ENCODE results near the gene AK4.

Gene AK4

DNA sequence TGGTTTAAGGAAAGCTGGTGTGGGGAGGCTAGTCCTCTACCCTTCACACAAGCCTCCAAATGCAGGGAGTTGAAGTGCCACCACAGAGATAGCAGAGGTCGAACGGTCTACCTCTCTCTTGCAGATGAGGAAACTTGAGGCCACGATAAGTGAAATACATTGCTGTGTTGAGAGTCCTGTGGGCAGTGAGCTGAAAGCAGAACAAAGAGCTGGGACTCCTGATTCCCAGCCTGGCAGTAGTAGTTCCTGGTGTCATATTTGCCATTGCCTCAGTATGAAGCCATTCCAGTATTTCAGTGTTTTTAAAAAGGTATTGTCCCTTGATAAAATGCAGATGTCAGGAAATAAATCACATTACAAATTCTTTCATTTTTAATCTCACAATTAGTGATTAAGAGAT, 28.6 kb downstream of the AK4 start:
- DNase-seq: no peak

DNA sequence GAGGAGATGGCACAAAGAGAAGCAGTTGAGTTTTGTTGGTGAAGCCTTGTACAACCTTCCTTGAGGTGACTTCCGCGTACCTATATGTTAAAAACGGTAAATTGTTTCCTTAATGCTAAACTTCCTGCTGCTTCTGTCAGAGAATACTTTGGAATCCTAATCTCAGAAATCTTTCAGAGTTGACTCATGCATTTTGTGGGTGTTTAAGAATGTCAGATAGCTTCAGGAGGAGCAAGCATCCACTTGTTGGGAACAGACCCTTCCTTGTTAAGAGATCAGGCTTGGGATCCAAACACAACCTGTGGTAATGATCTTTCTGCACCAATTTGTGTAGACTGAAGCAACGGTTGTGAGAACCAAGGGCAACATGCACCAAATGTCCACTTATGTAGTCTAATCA, 29.5 kb downstream of the AK4 start:
- DNase-seq: no peak

DNA sequence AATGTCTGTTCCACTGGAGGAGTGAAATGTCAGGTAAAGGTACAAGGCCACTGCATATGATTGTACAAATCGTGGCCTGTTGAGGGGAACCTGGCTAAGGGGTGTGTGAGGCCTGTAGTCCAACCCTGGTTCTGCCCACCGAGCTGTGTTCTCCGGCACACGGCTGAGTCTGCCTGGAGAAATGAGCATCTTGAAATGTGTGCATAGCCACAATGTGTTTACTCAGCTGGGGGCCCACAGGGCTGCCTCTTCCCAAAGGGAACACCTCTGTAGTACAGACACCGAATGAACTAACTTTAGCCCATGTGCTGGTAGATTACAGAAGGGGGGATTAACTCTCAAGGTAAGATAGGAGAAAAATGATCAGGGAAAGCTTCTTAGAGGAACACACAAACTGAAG, 30.2 kb downstream of the AK4 start:
- no peak for DNase-seq

DNA sequence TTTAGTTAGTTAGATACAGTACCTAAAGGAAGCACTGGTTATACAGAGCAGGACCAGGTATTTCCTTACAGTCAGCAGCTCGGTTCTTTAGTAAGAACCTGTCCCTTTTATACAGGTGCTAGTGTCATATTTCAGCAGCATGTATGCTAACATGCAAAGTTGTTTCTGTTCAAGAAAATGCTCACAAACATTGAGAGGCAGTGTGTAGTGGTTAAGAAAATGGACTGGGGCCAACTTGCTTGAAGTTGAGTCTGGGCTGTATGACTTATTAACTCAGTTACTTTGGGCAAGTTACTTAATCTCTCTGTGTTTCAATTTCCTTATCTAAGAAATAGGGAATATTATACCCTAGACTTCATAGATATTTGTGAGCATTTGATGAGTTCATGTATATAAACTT, 31.1 kb downstream of the AK4 start:
- no peak for DNase-seq

DNA sequence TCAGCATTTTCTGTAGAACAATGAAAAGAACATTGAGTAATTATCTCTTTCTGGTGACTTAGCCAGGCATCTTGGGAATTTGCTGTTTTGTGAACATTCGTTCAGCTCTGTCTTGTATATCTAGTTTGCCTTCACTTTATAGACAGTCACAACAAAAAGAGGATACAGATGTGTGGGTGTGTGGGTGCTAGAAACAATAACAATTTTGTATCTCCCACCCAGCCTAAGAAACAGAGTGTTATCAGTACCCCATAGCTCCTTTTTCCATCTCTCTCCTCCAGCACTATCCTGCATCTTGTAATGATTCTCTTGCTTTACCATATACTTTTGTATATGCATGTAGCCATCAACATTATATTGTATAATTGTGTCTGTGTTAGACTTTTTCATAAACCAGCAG, 33.0 kb downstream of the AK4 start:
- no peak for DNase-seq

DNA sequence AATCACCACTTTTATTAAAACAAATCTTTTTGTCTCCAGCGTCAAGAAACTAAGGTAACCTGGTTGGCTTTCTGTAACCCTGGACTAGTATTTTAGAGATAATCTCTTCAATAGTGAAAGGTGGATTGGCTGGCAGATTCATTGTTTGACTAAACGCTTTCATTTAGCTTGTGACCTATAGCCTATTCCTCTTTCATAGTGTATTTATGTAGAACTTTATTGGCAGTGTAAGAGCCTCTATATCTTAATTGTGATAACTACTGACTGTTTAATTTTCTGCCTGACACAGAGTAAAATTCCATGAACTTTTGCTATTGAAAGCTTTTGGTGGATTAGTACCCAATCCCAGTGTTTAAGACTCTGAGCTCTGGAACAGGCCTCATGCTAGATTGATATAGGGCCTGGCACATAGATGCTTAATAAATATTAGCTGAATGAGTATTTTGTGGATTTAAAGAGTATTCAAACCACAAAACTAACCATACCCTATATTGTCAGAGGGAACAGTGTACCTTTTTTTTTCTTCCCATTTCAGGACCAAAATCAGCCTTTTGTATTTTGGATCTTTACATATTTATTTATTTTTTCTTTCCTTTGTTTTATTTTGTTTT, 34.8 kb downstream of the AK4 start:
- DNase-seq: no peak

DNA sequence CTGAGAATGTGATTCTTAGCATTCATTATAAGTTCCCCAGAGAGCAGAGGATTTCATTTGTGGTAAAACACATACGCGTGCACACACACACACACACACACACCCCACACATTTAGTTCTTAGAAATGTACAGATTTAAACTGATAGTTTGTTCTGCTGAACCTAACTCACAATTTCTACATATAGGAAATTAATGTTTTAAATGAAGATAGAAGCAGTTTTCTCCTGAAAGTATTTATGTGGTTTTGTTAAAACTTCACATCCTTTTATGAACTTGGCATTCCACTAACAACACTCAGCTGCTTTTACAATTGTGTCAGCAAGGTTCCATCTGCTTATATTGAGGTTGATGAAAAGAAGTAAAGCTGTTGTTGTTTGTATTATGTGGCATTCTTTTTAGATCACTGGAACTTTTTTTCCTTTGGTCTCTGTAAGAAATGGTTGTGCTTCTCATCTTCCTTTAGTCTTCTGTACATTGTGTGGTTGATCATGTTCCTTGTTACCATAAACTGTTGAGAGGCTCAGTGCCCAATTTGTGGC, 41.6 kb downstream of the AK4 start:
- DNase-seq: no peak

DNA sequence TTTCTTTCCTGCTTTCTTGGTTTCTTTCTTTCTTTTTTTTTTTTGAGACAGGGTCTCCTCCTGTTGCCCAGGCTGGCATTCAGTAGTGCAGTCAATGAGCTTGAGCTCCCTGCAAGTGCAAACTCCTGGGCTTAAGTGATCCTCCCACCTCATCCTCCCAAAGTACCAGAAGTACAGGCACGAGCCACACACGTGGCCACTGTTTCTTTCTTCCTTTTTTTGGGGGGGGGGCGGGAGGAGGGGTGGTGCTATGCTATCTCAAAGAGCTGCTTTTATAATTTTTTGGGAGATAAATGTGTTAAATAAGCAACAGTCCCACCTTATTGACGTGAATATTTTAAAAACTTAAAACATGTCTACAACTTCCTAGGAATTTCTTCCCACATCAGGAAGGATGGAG, 42.2 kb downstream of the AK4 start:
- no peak for DNase-seq

DNA sequence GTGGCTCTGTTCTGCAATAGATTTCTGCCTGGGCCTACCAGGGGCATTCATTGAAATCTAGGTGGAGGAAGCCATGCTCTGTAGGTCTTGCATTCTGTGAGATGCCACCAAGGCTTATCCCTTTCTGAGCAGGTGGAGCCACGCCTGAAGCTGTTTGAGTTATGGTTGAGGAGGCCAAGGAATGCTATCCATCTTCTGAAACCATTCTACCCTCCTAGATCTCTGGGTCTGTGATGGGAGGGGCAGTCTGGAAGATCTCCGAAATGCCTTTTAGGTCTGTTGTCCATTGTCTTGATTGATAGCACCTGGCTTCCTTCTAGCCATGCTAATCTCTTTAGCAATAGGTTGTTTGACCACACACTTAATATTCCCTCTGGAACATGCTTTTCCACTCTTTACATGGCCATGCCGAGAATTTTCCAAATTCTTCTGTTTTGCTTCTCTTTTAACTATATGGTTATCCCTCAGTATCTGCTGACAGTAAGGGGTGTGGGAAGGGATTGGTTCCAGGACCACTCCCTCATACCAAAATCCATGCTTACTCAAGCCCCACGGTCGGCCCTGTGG, 45.2 kb downstream of the AK4 start:
- DNase-seq: no peak

DNA sequence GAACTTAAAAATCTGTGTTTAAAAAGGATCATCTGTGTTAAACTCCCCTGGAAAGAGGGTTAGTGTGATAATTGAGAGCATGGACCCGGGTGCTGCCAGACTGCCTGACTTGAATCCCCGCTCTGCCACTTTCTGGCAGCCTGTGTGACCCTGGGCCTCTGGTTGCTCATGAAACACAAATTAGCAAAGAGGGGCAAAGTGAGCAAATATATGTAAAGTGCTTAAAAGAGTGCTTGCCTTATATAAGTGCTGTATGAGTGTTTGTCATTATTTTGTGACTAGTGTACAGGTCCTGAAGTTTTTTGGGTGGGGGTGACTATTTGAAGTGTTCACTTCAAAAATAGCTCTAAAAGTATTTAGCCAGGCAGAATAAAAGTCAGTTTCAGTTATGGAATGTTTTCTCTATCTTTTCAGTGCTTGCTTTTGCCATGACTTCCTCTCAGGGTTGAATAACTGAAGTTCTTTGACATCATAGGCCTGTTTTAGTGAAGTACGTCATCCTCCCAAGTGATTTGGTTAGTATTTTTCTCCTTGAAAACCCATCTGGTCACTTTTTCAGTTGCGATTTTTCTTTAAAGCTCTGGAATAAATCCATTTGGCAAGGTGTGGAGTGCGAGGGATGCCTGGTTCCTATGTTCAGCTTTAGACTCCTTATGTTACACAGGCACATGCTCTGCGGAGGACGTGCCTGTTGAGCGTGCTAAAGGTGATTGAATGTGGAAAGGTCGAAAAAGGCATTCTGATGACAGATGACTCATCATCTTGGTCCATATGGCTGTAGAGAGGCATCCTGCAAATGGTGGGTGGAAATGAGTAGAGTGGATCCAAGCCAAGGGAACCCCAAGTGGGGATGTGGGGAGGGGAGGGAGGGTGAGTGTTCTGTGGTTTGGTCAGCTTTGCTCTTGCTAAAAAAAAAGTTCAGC, 47.8 kb downstream of the AK4 start:
- no peak for DNase-seq

DNA sequence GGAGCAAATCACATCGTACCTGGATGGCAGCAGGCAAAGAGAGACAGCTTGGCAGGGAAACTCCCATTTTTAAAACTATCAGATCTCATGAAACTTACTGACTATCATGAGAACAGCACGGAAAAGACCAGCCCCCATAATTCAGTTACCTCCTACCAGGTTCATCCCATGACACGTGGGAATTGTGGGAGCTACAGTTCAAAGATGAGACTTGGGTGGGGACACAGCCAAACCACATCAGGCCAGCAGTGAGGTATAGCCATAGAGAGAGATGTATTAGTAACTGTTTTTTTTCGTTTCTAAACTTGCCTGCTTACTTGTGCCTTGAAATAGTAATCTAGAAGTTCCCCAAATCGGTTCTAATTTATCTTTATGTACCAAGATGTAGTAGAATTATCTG, 48.9 kb downstream of the AK4 start:
- no peak for DNase-seq

DNA sequence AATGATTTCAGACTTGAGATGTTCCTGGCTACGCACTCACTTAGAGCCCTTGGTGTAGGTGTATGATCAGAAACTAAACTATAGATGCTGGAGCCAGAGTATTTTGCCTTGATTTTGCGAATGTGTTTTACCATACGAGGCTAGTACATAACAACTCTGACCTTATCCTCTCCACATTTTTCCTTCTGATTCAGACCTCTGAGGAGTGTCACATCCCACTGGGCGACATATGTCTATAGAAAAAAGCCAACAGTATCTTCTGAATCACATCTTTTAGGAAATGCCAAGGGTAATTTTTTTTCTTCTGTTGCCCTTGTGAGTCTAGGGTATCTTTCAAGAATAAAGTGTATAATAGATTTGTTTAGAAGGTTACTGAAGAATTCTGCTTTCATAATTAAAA, 49.6 kb downstream of the AK4 start:
- no peak for DNase-seq

DNA sequence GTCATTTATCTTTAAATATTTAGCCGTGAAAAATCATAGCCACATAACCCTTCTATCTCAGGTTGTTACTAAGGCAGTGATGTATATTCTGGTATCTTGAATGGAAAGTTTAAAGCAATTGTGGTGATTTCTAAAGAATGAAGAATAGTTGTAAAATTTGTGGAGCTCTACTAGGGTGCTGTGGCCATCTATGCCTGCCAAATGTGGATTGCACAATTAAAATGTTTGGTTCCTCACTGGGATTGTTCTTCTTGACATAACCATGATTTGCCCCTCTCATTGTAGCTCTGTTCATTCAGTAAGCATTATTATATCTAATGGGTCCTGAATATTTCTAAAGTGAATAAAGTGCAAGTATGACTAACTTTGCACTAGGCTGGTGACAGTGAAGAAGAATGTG, 50.1 kb downstream of the AK4 start:
- DNase-seq: no peak

DNA sequence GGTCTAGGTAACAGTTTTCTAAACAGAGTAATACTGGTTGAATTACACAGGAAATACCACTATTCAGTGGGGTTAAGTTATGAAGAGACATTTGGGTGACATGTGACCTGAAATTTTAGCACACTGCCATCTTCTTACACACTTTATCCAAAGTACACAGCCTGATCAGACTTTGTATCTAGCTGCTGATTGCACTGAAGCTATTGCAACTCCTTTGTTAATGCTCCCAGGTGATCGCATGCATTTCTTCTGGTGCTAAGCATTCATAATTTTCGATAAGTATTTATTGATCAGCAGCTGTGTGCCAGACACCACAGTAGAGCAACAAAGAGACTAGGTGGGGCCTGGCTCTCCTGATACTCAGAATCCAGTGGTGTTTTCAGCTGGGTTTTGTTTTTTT, 52.4 kb downstream of the AK4 start:
- no peak for DNase-seq

DNA sequence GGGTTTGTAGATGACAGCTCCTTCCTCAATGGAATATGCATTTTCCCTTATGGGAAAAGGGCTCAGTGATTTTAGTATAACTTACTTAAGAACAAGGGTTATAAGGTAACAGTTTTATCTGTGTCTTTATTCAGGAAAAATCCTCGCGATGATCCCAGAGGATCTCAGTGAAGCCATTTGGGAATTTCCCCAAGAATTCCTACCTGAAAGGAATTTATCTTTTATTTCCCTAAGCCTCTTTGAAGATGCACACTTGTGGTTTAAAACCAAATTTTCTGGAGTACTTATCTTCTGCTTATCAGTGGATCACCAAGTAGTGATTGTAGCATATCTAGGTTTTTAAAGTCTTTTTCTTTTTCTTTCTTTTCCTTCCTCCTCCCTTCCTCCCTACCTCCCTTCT, 58.8 kb downstream of the AK4 start:
- DNase-seq: no peak

DNA sequence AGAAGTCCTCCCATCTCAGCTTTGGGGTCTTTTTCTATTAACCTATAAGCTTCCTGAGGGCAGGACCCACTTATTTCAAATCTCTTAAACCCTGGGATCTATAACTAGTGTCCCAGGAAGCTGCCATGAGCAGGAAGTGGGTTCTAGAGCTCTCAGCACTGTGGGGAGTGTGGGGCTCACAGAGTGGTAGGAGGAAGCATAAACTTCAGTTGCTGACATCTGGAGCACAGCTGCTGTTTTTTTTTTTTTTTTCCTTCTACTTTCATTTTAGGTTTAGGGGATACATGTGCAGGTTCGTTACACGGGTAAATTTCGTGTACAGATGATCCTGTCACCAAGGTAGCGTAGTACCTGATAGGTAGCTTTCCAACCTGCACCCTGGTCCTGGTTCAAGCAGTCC, 59.3 kb downstream of the AK4 start:
- no peak for DNase-seq

DNA sequence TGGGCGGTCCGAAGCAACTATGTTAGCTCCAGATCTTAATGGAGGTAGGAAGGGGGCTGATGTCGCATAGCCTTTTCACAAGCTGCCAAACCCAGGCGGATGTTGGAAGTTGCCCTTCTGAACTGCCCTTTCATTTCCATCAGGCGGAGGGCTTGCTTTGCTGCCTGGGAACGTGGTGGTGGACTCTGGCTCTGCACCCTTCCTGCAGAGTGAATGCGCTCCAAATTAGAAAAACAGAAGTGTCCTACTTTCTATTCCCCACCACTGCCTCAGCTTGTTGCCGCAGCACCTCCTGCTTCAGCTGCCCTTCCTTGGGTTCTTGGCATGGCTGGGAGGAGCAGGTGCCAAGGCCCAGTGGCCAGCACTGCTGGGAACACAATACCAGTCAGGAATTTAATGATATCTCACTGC, 60.6 kb downstream of the AK4 start:
- DNase-seq: no peak

DNA sequence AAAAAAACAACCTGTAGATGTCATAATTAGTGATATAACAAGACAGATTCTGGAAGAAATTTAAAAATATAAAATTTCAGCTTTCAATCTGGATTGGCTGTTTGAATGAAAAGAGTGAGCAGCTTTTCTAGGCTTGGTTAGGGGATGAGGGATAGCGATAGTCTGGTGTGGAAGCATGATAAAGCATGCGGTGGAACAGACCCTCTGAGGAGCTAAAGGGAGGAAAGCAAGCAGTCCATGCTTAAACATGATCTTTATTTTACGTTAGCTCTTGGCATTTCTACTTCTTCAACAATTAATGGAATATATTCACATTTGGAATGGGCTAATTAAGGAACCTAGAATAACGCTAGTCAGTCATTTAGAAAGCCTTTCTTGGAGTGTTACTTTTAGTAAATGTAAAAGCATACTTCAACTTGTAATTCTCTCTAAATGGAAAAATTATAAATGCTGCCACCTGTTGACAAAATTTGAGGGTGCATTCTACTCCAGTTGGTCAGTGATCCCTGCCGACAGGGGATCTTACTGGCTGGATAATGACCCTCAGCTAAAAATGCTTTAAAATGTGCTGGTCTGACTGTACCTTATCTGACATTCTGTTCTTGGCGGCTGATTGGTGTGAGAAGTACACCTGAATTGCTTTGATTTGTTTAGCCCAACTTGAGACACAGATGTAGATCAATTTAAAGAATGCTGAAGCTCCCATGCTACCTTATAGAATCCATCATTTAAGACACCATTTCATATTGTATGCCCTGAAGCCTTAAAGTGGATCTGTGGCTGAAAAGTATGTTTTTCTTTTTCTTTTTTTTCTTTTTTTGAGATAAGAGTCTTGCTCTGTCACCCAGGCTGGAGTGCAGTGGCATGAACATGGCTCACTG, 61.2 kb downstream of the AK4 start:
- no peak for DNase-seq

DNA sequence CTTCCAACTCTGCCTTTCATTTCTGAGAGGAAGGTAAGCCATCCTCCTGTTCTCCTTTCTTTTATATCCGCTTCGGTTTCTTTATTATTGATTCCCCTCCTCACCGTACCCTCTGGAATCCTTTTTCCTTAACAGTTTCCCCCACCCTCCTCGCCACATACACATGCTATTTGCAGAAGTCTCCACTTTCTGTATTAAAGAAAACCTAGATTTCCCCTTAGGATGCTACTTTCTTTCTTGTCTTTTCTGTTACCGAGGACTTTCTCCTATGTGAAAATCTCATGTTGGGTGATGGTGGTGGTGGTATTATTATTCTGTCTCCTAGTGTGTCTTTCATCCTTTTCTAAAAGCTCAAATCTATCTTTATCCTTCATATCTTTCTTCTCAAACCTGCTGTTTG, 62.3 kb downstream of the AK4 start:
- no peak for DNase-seq

DNA sequence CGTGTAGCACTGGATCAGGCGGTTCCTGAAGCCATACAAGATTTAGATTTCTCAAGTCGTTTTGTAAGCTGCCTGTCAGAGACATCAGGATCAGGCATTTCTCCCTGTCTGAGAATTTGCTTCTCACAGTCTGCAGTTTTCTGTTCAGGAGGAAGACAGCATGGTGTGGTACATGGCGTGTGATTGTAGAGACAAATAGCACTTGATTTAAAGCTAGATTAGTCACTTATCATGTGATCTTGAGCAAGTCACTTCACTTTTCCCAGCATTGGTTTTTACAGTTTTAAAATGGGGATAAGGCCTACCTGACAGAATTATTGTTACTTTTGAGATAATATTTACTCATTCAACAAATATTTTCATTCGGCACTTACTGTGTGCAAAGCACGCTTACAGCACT, 63.3 kb downstream of the AK4 start:
- DNase-seq: no peak

DNA sequence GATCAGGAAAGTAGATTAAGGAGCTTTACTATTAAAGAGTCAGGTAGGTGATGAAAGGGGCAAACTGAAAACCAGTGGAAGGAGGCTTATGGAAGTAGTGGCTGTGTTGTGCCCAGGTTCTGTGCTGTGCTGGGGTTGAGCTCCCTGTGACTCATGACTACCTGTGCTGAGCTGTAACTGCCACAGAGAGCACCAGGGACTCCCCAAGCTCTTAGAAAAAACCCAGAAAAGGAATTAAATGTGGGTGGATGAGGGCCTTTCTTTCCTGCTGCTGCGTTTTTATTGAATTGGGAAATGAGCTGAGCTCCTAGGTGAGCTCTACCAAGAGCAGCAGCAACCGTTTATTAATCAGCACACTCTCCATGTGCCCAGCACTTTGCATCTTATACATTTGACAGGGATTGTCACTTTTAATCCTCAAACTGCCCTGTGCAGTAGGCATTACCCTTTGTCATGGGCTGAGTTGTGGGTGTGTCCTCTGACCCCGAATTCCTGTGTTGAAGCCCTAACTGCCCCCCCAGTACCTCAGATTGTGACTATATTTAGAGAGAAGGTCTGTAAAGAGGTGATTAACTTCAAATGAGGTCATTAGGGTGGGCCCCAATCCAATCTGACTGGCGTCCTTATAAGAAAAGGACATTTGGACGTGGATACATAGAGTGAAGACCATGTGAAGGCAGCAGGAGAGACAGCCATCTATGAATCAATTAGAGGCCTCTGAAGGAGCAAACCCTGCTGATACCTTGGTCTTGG, 65.4 kb downstream of the AK4 start:
- DNase-seq: no peak

DNA sequence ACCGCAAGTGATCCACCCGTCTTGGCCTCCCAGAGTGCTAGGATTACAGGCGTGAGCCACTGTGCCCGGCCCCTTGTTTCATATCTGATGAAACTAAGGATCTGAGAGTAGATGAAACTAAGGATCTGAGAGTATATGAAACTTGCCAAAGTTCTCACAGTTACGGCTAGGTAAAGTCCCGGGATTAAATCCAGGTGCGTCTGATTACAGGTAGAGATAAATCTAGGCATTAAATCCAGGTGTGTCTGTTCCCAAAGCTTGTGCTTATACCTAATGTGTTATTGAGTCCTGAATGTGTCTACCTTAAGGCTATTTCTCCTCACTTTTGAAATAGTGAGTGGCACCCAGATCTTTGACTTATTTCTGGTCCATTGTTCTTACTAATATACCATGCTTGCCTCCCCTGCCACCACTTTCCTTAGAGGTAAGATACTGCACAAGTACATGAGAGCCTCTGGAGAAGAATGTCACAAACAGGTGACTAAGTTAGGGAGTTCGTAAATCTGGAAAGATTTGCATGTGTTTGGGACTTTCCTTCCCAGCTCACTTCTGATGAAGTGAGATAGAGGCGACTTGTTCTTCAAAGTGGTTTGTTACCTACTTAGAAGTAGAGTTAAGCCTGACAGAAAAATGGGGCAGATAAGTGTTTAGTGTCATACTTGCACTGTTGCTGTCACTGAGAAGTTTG, 66.5 kb downstream of the AK4 start:
- no peak for DNase-seq
